Kidney (tissue), 14 donors: ENCODE results near the gene PLXNA2. TPM values are rescaled to one million over a fixed set of nuclear protein-coding genes. Genes with fewer than 3 reads are reported as not detected.
A peak's percentile ranks its signal among the peaks of the same experiment; 100 is the strongest.

Source experiments
- DNase-seq, 5 donors: peaks; one replicate each; pipeline ENCODE4 v3.0.0-alpha.2; 2013 to 2020
- FAIRE-seq: peaks from 2 replicates; lab custom pipeline; 2012; peaks lifted over from hg19 to GRCh38; lab: Jason Lieb, UNC
- H3K27ac ChIP-seq, 2 donors: one replicate each; pipeline ENCODE4 v1.7.0; 2013; ENCODE audit warnings: low read depth in 2 of 2, low read length in 2 of 2, inconsistent platforms in 1 of 2
- H3K27me3 ChIP-seq: one replicate; pipeline ENCODE4 v1.7.1; 2013; ENCODE audit warnings: low read length, inconsistent platforms; ENCODE audit not compliant: control insufficient read depth, insufficient read depth
- H3K36me3 ChIP-seq, 3 donors: one replicate each; pipeline versions ENCODE4 v1.7.0 to v1.7.1; 2013; ENCODE audit warnings: low read length in 3 of 3, control low read depth in 1 of 3, inconsistent platforms in 1 of 3; ENCODE audit not compliant: insufficient read depth in 3 of 3, control insufficient read depth in 2 of 3
- H3K4me1 ChIP-seq, 3 donors: one replicate each; pipeline versions ENCODE4 v1.7.0 to v1.7.1; 2013; ENCODE audit warnings: low read length in 3 of 3, inconsistent platforms in 1 of 3, low read depth in 1 of 3; ENCODE audit not compliant: control insufficient read depth in 2 of 3, insufficient read depth in 2 of 3
- H3K4me3 ChIP-seq, 3 donors: one replicate each; pipeline versions ENCODE4 v1.7.0 to v1.8.1; 2013; ENCODE audit warnings: low read length in 3 of 3, control low read depth in 1 of 3, inconsistent platforms in 1 of 3
- H3K9ac ChIP-seq, 3 donors: one replicate each; pipeline versions ENCODE4 v1.7.0 to v1.7.1; 2013; ENCODE audit warnings: low read length in 3 of 3, control low read depth in 1 of 3, inconsistent platforms in 1 of 3
- H3K9me3 ChIP-seq, 3 donors: one replicate each; pipeline versions ENCODE4 v1.7.0 to v1.7.1; 2013; ENCODE audit warnings: low read length in 3 of 3, control low read depth in 1 of 3, inconsistent platforms in 1 of 3; ENCODE audit not compliant: control insufficient read depth in 2 of 3, insufficient read depth in 1 of 3
- CTCF ChIP-seq: IDR thresholded peaks from 3 replicates; pipeline ENCODE4 v1.5.1; 2012; ENCODE audit warnings: mild to moderate bottlenecking, moderate library complexity, borderline replicate concordance; ENCODE audit not compliant: insufficient read depth; ENCODE audit errors: extremely low read depth
- intact Hi-C: fragments of 100-400 bp; cut with DNase I; formaldehyde crosslinking; loops from one replicate; pipeline ENCODE4 v1.11.1; 2022
- polyA plus RNA-seq: library from polyadenylated mRNA; stranded (reverse); fragments of 350-450 nt; fragmentation: Illumina TruSeq; extraction: RNeasy Lipid Tissue Mini Kit (QIAGEN cat#74804); gene quantifications from one replicate; pipeline ENCODE4 v1.2.3, GENCODE V29; 2014; ENCODE audit warnings: low read depth, low replicate concordance; ENCODE audit not compliant: insufficient read depth
- total RNA-seq: library from RNA; stranded (reverse); fragmentation: NEBNext Ultra II Directional; extraction: Animal tissue kit (Norgen Biotek cat#: 25700); gene quantifications from one replicate; pipeline ENCODE4 v1.2.1, GENCODE V29; 2021
- donor health status: control.
- donor health status: control.
- donor health status: control.
- donor health status: control.
- donor health status: control.
- donor health status: DM: yes; HTN: yes; CAD: no.
- donor health status: Normal renal cell carcinoma (clear cell type).

Gene PLXNA2
- total and polyA plus RNA-seq, 2 donors from 2014 or later = 2.4 to 27.9 TPM

GRCh38 chr1:208183977-208184911 lies 59.9 kb downstream of the PLXNA2 start:
- intact Hi-C loops = no loop called here
- Histone ChIP-seq H3K9ac (no peak overlapping the region), H3K9me3 (no peaks in the 10 kb centered on the region), H3K36me3 (no peaks in the 10 kb centered on the region), H3K4me3 (no peak overlapping the region), H3K27me3 (no peaks in the 10 kb centered on the region), H3K4me1 (peaks cover 3 to 13% (median 9%) of the 10 kb centered on the region in 3 donors), H3K27ac (no peak overlapping the region)
- TF ChIP-seq CTCF = no peak
- FAIRE-seq (no peak), DNase-seq (peak in 1 of 5 donors; percentile 24)

GRCh38 chr1:208182880-208183645 lies 61.1 kb downstream of the PLXNA2 start:
- Histone ChIP-seq H3K27ac (no peak overlapping the region), H3K4me3 (no peak overlapping the region), H3K36me3 (no peaks in the 10 kb centered on the region), H3K9me3 (no peaks in the 10 kb centered on the region), H3K4me1 (peaks cover 3 to 22% (median 12%) of the 10 kb centered on the region in 3 donors), H3K9ac (no peak overlapping the region), H3K27me3 (no peaks in the 10 kb centered on the region)
- no peak for FAIRE-seq
- no peak for TF ChIP-seq CTCF
- intact Hi-C loops = no loop called here
- peak in 3 of 5 donors; percentile 66 to 78 (median 77) for DNase-seq

- FAIRE-seq = no peak
Observed at GRCh38 chr1:208181364-208181763, 62.8 kb downstream of the PLXNA2 start.

More at GRCh38 chr1:208181364-208181763, 62.8 kb downstream of the PLXNA2 start:
- Histone ChIP-seq H3K4me3 (no peak overlapping the region), H3K36me3 (no peaks in the 10 kb centered on the region), H3K9me3 (no peaks in the 10 kb centered on the region), H3K27me3 (no peaks in the 10 kb centered on the region), H3K27ac (no peak overlapping the region), H3K9ac (no peak overlapping the region), H3K4me1 (peaks cover 3 to 28% (median 13%) of the 10 kb centered on the region in 3 donors)
- no peak for TF ChIP-seq CTCF
- intact Hi-C loops = no loop called here
- peak in 4 of 5 donors; percentile 71 to 89 (median 82) for DNase-seq
